Gastroesophageal sphincter (tissue), 4 donors: ENCODE measurements around the gene PEX3. TPM values are rescaled to one million over a fixed set of nuclear protein-coding genes. Genes with fewer than 3 reads are reported as not detected.
"Not testable (repeated sequence)": the region's sequence is repeated elsewhere in the genome, so short reads cannot be mapped to it uniquely, and the experiment has no call there.

Experiments used
- ATAC-seq: fragments of 150-250 bp; one replicate; pipeline ENCODE4 v1.9.1; 2016; ENCODE audit warnings: mild to moderate bottlenecking, moderate library complexity
- H3K27ac ChIP-seq, 4 donors: fragments of 200-600 bp; sonication (generic) in 3 of 4; 1 replicate in 3 of 4; 2 replicates in 1 of 4; pipeline ENCODE4 v1.5.1; 2016 to 2019
- H3K27me3 ChIP-seq: fragments of 200-600 bp; sonication (generic); one replicate; pipeline ENCODE4 v1.5.1; 2019
- H3K36me3 ChIP-seq, 2 donors: fragments of 200-600 bp; sonication (generic); one replicate each; pipeline ENCODE4 v1.5.1; 2019; ENCODE audit warnings: control low read depth in 1 of 2
- H3K4me1 ChIP-seq, 3 donors: fragments of 200-600 bp; sonication (generic); 1 replicate in 2 of 3; 2 replicates in 1 of 3; pipeline ENCODE4 v1.5.1; 2016 to 2019; ENCODE audit warnings: control low read depth in 2 of 3
- H3K4me3 ChIP-seq, 2 donors: fragments of 200-600 bp; sonication (generic); one replicate each; pipeline ENCODE4 v1.5.1; 2019; ENCODE audit warnings: mild to moderate bottlenecking in 1 of 2, moderate library complexity in 1 of 2
- H3K9me3 ChIP-seq, 3 donors: fragments of 200-600 bp; sonication (generic); one replicate each; pipeline ENCODE4 v1.5.1; 2017 to 2019; ENCODE audit warnings: control low read depth in 2 of 3
- CTCF ChIP-seq, 4 experiments: fragments of 200-600 bp in 2 of 4; fragments of 450-650 bp in 2 of 4; sonication (generic) in 1 of 4; IDR thresholded peaks; one replicate each; pipeline ENCODE4 v1.5.1; 2017 to 2019; ENCODE audit warnings: antibody characterized with exemption in 4 of 4, mild to moderate bottlenecking in 2 of 4, moderate library complexity in 2 of 4
- EP300 ChIP-seq: sonication (generic); formaldehyde crosslinking; IDR thresholded peaks from one replicate; pipeline ENCODE4 v1.6.1; 2017; ENCODE audit warnings: antibody characterized with exemption, mild to moderate bottlenecking
- POLR2A ChIP-seq, 2 donors: fragments of 450-650 bp; IDR thresholded peaks; one replicate each; pipeline ENCODE4 v1.6.1; 2017; ENCODE audit warnings: antibody characterized with exemption in 2 of 2, mild to moderate bottlenecking in 2 of 2, moderate library complexity in 1 of 2
- POLR2AphosphoS5 ChIP-seq: sonication (generic); formaldehyde crosslinking; IDR thresholded peaks from one replicate; pipeline ENCODE4 v1.6.1; 2017; ENCODE audit warnings: antibody characterized with exemption
- WGBS, 2 donors: methylation state at CpG; one replicate each; pipeline ENCODE4 v1.1.5; 2018; ENCODE audit warnings: low coverage in 1 of 2; 5-methylcytosine and 5-hydroxymethylcytosine counted together
- total RNA-seq, 4 donors: library from RNA; depleted of rRNA; stranded (reverse); fragments of >200 nt; gene quantifications; one replicate each; pipeline ENCODE4 v1.1.0, GENCODE V29; 2016

The PEX3 gene
- total RNA-seq, 4 donors from 2014 or later = 12.5 to 20.4 (median 16.6) TPM

- Histone ChIP-seq H3K36me3 (peaks cover 0 to 34% of the 10 kb centered on the region in 2 donors), H3K27me3 (no peaks in the 10 kb centered on the region), H3K9me3 (no peaks in the 10 kb centered on the region), H3K4me1 (no peaks in the 10 kb centered on the region), H3K4me3 (no peak overlapping the region), H3K27ac (no peak overlapping the region)
- TF ChIP-seq EP300 = no peak
- TF ChIP-seq CTCF (IDR thresholded peaks at IDR 0.05) = no peak
- no peak for TF ChIP-seq POLR2AphosphoS5
- no peak for TF ChIP-seq POLR2A (IDR thresholded peaks at IDR 0.05)
- WGBS, 2 donors = 81 to 94% methylated on average over 2 of the region's 2 CpGs
- no peak for ATAC-seq
These were observed 14.9 kb downstream of the PEX3 start for GRCh38 chr6:143465546-143465945.

GRCh38 chr6:143468026-143468425 lies 17.4 kb downstream of the PEX3 start:
- no peaks in the 10 kb centered on the region for H3K9me3 ChIP-seq
- H3K27ac ChIP-seq = no peak overlapping the region
- no peaks in the 10 kb centered on the region for H3K27me3 ChIP-seq
- H3K36me3 ChIP-seq = peaks cover 0 to 36% of the 10 kb centered on the region in 2 donors
- H3K4me1 ChIP-seq = no peaks in the 10 kb centered on the region
- H3K4me3 ChIP-seq = no peak overlapping the region
- no peak for ATAC-seq
- TF ChIP-seq POLR2AphosphoS5 (no peak), EP300 (no peak), POLR2A (IDR thresholded peaks at IDR 0.05) (no peak), CTCF (IDR thresholded peaks at IDR 0.05) (no peak)

GRCh38 chr6:143468823-143469222 lies 18.2 kb downstream of the PEX3 start:
- H3K36me3 ChIP-seq = peaks cover 0 to 36% of the 10 kb centered on the region in 2 donors
- H3K9me3 ChIP-seq, H3K27ac ChIP-seq, H3K4me1 ChIP-seq, H3K4me3 ChIP-seq, H3K27me3 ChIP-seq, ATAC-seq: not testable (repeated sequence)
- 76% methylated on average over 2 of the region's 2 CpGs; no CpG with 5 or more reads in 1 of the 2 donors for WGBS, 2 donors

GRCh38 chr6:143471822-143472221 lies 21.2 kb downstream of the PEX3 start:
- Histone ChIP-seq H3K4me3 (no peak overlapping the region), H3K27ac (no peak overlapping the region), H3K27me3 (no peaks in the 10 kb centered on the region), H3K9me3 (no peaks in the 10 kb centered on the region), H3K4me1 (no peaks in the 10 kb centered on the region), H3K36me3 (peaks cover 0 to 65% of the 10 kb centered on the region in 2 donors)
- no peak for TF ChIP-seq CTCF (IDR thresholded peaks at IDR 0.05)
- no peak for TF ChIP-seq POLR2AphosphoS5
- WGBS, 2 donors = 60 to 93% methylated on average over 1 of the region's 1 CpG
- no peak for ATAC-seq

- H3K27ac ChIP-seq = no peak overlapping the region
- no peak for ATAC-seq
- TF ChIP-seq POLR2A (IDR thresholded peaks at IDR 0.05) (no peak), POLR2AphosphoS5 (no peak), EP300 (no peak), CTCF (IDR thresholded peaks at IDR 0.05) (no peak)
- peaks cover 0 to 91% of the 10 kb centered on the region in 2 donors for H3K36me3 ChIP-seq
- WGBS, 2 donors = 88 to 94% methylated on average over 1 of the region's 1 CpG
- no peak overlapping the region for H3K4me3 ChIP-seq
- H3K27me3 ChIP-seq = no peaks in the 10 kb centered on the region
- H3K9me3 ChIP-seq = no peaks in the 10 kb centered on the region
- no peaks in the 10 kb centered on the region for H3K4me1 ChIP-seq
These were observed 25.9 kb downstream of the PEX3 start for GRCh38 chr6:143476545-143476944.
